DMS114 treated with DMSO at 0.1 percent for 48 hours (cell line): ENCODE results near the gene NTRK3.
"Not testable (repeated sequence)": the region's sequence is repeated elsewhere in the genome, so short reads cannot be mapped to it uniquely, and the experiment has no call there.

Experiments
- DNase-seq: peaks from one replicate; lab custom pipeline; 2025; ENCODE audit not compliant: unreplicated experiment; lab: John Stamatoyannopoulos, UW

NTRK3 gene

DNA sequence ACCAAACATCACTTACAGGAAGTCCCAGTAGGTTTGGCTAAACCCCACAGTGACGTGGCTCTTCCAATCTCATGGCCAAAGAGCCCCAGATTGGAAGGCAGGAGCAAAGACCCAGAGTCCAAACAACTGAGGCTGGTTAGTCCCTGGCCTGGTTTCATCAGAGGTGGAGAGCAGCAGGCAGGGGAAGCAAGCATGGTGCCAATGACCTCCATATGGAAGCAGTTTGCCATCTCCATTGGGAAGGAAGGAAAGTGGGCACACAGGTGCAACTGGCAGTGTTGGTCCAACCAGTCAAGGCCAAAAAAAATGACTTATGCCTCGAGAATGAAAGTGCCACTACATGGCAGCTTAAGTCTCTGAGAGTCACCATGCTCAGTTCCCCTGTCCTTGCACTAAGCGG, 175.9 kb downstream of the NTRK3 start:
- DNase-seq: no peak

DNA sequence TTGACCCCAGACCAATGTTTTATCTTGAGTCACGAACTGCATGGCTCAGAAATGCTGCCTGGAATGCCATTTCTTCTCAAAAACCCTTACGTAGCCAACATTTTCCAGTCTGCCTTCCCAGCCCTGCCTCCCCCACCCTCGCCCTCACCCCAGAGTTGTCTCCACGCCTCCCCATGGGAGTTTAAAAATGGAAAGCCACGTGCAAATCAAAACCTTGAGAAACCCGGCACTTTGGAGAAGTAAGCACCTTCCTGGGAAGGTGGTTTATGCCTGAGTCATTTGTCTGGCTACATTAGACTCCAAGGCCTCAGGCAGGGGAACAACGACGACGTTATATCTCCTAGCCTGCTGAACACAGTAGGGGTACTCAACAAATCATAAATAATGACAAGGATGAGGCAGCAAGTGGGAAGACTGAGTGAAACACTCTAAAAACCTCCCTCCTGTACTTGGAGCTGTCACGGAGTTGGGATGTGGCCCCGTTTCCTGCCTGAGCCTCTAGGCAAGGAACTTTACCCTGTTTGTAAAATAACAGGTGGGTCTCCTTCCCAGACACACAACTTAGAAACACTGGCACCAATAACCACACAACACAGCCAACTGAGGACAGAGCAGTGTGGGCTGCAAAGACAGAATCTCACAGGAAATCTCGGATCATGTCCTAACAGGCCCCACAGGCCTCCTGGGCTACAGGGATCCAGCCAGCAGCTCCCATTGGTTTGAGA, 179.1 kb downstream of the NTRK3 start:
- DNase-seq: no peak

DNA sequence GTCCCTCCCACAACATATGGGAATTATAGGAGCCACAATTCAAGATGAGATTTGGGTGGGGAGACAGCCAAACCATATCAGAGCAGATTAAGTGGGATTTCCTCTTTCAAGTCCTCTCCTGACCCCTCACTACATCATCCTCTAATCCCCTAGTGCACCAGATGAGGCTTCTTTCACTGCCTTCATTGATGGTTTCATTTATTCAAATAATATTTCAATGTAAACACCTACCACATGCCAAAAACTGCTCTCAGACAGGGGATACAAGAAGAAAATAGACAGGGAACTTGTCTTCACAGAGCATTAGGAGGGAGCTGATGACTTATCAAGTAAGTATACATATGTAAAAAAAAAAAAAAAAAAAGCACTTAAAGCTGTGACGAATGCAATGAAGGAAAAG, 180.2 kb downstream of the NTRK3 start:
- DNase-seq: no peak

DNA sequence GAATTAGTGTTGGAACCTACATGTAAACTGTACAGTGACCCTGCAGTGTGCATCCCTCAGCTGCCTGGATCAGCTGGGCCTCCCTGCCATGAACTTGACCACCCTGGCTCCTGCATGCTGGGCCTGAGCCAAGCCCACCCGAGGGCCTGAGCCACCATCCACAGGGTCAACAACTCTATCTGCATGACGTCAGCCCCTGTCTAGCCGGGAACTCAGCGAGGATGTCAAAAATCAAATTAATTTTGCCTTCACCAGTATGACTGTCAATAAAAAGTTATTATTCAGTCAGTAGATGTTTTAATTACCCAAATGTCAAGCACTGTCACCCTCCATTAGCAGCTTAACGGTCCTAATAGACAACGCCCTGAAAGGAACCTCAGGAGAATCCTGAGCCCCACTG, 181.4 kb downstream of the NTRK3 start:
- DNase-seq: no peak

DNA sequence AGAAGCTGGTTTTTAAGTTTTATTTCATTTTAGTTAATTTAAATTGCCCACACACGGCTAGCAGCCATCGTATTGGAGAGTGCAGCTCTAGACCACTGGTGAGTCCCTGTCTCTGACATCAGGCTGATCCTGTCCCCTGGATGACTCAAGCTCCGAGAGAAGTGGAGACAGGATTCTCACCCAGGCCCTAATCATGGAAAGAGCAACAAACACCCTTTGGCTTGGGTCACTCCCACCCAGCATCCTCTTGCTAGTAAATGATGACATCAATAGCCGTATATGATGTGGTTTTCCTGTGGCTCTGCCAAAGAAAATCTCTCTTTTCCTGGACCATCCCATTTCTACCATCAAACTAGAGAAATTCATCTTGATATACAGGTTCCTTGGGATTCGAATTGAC, 182.2 kb downstream of the NTRK3 start:
- no peak for DNase-seq

DNA sequence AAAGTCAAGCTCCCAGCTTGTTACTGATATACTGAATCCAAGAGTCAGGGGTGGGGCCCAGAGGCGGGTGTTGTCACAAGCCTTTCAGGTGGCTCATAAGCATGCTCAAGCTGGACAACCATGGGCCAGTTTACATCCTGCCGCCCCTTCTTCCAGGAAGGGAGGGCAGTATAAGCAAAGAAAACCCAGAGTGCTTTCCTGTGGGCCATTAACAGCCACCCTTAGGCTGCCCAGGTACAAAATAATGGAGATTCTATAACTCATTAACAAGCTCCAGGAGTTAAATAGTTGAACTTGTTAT, 183.2 kb downstream of the NTRK3 start:
- no peak for DNase-seq

DNA sequence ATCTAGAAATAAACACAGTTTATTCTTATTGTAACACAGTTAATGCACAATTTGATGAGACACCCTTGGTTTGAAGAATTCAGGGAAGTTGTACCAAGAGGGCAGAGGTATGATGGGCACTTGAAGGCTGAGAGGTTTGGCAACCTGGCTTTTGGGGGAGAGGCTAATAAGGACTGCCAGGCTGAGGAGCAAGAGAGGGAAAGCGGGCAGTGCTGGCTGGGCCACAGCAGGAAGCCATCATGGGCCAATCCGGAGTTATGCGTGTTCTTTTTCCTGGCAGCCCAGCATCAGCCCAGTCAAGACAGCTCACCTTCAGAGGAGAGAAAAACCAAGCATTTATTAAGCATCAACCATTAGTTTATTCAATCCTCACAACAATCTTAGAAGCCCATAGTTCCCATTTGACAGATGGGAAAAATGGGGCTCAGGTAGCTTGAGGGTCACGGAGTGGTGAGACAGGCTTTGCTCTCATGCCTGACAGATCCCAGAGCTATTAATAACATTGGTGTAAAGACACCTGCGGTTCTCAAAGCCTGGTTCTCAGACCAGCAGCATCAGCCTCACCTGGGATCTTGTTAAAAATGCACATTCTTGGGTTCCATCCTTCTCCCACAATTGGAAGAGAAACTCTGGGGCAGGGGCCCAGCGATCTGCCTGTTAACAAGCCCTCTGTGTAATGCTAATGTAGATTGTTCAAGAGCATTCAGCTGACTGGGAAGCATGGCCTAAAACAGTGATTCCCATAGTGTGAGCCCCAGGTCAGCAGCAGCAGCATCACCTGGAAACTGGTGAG, 183.7 kb downstream of the NTRK3 start:
- no peak for DNase-seq

DNA sequence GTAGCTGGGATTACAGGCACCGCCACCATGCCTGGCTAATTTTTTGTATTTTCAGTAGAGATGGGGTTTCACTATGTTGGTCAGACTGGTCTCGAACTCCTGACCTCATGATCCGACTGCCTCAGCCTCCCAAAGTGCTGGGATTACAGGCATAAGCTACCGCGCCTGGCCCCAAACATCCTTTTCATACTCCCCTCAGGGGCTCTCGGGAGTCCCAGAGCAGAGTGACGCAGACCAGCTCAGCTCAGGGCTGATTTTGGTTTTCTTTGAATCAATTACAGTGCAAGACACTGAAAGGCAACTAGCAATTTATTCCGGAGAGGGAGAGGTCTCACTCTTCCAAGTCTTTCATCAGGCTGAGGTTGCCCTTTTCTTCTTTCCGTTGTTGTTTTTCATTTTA, 184.4 kb downstream of the NTRK3 start:
- not testable (repeated sequence) for DNase-seq

DNA sequence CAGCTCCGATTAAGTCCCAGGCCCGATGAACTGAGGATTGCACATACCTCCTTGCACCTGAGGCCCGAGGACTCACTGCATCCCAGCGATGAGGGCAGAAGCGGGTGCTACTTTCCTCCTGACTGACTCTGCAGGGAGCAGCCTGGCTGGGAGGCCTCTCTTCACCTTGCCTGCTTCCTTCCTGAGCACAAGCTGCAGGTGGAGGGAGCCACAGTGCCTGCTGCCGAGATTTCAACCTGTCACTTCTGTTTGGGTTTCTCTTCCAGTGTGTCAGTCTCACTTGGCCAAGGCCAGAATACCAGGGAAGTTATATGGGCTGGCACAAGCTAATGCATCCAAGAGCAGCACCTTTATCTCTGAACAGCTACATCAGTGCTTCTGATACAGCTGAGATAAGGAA, 185.4 kb downstream of the NTRK3 start:
- no peak for DNase-seq

DNA sequence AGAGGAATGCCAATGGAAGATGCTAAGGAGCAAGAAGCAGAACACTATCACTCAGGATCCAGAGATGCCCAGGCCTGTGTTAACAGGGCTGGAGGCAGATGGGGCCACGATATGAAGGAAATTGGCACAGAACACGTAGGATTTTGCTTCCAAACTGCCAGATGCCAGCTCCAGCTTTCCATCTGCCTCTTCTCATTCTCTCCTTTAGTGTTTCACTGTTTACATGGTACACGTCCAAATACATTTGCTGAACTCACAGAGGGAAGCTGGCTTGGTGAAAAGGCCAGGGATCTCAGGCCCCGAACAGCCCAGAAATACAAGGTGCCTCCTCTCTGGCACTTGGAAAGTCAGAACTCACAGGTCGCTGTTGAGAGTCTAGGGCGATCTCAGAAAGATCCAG, 187.0 kb downstream of the NTRK3 start:
- DNase-seq: no peak

DNA sequence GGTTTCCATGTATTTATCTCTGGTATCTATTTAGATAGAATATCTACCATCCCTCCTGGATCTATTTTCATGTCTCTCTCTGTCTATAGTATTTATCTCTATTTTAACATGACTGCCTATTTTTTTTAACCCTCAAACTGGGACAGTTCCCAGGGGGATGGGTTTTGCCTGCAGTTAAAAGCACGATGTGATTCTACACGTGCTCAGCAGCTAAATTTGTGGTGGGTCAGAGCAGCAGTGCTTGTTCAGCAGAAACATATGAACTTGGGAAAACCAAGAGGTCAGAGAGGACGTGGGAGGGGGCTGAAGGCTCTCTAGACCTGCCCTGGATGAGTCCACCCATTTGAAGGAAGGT, 189.2 kb downstream of the NTRK3 start:
- no peak for DNase-seq

DNA sequence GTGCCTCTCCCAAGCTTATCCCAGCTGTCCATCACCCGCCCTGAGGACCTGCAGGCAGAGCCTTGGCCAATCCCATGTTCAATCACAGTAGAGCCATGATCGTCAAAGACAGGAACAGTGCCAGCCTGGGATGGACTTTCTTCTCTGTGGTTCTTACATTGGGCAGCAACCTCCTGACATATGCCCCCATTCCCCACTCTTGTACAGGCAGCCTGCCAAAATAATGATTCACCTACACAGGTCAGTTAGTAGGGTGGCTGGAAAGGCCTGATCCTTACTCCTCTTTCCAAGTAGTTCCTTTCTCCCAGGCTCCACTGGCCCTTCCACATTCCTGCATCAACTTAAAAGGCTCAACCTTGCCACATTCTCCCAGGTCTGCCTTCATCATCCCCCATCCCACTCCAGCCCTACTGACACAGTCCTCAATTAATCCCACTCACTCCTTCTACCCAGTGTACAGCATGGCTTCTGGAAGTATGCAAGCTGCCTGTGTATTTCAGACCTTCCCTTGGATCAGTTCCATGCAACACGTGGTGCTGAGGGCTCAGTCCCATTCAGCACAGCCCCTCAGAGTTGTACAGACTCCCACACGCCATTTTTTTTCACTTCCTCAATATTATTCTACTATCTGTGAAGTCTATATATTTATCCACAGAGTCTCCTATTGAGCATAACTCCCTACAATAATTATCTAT, 189.8 kb downstream of the NTRK3 start:
- DNase-seq: no peak

DNA sequence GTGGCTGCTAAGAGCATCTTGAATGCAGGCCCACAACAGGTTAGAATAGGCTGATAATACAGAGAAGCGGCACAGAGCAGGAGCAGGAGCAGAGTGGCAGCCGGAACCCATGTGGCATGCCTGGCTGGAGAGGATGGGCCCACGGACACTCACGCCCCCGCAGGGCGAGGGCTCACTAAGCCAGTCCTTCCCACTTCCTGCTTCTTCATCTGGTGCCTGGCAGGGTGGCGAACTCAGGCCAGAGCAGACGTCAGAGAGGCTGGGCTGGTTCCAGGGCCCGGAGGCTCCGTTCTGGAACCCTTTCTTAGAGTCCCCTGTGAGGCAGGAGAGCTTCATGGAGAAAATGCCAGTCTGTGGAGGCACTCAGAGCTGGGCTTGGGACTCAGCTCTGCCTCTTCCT, 195.1 kb downstream of the NTRK3 start:
- no peak for DNase-seq

DNA sequence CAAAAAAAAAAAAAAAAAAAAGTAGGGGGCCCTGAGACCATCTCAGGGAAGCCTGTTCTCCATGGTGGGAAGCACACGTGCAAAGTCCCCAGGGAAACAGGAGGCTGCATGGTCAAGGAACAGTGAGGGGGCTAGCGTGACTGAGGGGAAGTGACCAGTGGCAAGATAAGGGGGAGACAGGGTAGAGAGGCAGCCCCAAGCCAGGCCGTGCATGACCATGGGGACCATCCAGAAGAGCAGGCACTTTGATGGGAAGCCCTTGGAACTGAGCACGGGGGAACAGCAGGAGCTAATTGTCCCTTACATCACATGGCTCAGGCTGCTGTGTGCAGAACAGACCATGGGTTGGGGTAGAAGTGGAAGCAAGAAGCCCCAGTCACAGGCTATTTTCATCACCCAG, 196.2 kb downstream of the NTRK3 start:
- DNase-seq: no peak

DNA sequence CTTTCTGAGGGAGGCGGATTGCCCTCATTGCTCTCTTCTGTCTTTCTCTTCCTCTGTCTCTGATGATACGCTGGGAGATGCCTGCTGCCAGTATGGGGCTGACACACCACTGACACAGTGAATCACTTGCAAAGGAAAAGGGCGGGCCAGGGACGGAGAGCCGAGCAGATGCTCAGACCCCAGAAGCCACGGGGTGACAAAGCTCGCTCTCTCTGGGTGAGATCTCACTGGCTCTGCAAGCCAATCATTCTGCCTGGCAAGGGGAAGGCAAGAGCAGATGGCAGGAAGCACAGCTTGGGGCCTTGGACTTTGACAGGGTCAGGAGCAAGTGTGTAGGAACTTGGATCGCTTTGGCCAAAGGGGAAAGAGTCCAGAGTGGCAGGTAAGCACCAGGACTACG, 198.7 kb downstream of the NTRK3 start:
- DNase-seq: no peak

DNA sequence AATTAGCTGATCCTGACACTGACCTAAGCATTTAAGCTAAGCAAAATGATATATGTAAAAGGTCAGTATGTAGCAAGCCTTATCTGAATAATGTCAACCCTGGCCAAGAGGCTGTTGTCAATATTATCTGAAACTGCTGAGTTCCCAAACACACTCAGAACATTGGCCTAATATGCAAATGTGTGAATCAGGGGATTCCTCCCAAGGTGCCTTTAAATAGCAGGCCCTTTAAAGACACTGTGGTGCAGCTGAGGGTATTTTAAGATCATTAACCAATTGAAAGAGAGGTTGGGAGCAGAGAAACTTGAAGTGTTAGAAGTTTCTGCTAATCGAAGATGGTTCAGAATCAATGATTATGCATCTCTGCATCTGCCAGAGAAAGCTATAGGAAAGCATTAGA, 207.0 kb downstream of the NTRK3 start:
- DNase-seq: no peak

DNA sequence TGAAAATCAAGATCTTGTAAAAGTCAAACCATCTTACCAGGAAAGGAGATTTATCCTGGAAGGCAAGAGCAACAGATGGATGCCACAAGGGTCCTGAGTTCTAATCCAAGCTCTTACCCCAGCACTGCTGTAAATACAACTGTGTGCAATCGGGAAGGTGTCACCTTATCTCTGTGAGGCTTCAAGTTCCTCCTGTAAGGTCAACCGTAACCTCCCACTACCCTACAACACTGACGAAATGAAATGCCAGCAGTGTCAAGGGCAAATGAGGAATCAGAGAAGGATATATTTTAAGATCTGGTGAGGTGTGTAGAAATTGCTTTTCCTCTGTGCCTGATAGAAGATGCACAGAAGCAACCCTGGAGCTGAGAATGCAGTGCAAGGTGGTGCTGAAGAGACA, 207.8 kb downstream of the NTRK3 start:
- no peak for DNase-seq

DNA sequence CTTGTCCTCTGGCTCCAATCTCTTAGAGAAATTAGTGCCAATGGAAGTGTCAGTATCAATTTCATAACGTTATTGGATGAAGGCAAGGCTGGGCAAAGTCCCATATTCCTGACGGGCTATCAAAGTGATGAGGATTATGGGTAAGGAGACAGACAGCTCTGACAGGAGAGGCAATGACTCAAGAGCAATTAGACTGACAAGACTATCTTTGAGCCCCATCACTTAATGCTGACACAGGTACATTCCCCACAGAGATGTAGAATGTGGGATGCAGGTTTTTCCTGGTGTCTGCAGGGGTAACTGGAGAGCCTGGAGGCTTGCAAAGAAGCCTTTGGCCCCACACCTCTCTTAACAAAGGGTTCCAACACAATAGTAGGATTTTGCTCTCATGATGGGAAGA, 208.3 kb downstream of the NTRK3 start:
- DNase-seq: no peak

DNA sequence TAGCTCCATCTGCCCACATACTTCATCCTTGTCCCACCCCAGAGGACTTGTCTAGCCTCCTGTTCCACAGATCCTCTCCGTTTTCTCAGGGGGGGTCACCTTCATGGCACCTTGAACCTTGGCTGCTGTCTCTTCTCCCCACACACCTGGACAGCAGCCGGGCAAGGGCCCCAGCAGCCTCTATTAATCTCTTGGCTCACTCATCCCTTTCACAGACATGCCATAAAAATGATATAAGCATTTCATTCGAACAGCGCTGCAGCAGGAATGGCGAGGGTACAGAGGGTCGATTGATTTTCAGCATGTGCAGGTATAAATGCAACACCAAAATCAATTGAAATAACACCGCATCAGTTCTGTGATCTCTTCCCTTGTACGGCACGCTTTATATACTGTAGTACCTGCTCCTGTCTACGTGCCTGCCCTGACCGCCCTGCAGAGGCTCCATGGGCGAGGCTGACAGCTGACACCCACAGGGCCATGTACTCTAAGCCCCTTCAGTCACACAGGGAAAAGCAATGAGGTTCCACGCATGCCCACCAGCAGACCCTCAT, 209.9 kb downstream of the NTRK3 start:
- DNase-seq: no peak

DNA sequence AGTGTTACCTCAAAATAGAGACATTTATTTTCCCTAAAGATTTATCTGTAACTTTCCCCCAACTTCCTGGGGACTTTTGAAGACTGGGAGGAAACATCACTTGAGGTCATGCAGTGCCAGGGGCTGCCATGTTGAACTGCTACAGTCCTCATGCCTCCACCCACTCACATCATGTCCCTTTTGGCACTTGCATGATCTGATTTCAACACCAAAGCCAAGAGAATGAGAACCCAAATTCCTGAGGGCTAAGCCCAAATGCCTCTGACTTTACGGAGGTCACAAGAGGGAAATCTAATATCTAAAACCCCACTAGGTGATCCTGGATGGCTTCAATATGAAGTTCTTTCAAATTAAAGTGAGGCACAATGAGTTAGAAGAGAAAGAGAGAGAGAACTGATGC, 213.1 kb downstream of the NTRK3 start:
- DNase-seq: no peak

DNA sequence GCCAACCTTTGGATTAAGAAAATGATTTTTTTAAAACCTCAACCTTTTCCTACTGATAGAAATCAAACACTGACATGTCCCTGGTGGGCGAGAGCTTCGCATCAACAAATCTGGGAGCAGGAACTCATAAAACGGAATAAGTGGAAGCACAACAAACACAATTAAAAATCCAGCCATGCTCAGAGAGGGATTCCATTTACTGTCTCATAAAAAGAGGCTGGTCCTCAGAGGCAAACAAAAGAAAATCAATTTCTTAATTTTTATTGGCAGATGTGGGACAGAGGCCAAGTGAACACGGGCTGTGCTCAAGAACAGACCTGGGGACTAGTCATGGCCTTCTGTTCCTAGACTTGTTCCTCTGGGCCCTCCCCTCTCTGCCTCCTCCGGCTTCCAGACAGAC, 214.5 kb downstream of the NTRK3 start:
- DNase-seq: no peak

DNA sequence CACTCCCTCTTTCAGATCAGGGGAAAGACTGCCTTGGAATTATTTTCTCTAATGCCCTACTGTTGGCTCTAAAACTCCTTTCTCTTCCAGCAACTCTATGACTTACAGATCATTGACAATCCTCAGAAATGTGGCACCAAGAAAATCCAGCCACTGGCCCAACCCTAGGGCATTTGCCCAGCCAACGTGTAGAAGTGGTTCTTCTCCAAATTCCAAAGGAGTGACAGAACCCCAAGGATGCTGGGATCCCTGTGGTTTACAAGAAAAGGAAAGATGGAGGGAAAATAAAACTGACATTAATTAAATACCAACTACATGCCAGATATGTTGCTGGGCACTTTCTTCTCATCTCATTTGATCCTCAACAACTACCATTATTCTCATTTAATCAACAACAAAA, 216.0 kb downstream of the NTRK3 start:
- no peak for DNase-seq
